CD4-positive, CD25-positive, alpha-beta regulatory T cell (primary cell): ENCODE measurements around the gene RET. TPM values are rescaled to one million over a fixed set of nuclear protein-coding genes. Genes with fewer than 3 reads are reported as not detected.
A peak's percentile ranks its signal among the peaks of the same experiment; 100 is the strongest.

Experiments
- ATAC-seq, 2 donors: fragments of 150-1000 bp; cut with Tn5 transposase; one replicate each; pipeline ENCODE4 v1.10.0; 2021; ENCODE audit warnings: low read depth in 2 of 2, moderate number of reproducible peaks in 2 of 2, moderate library complexity in 1 of 2
- DNase-seq, 3 donors: peaks; one replicate each; pipeline versions ENCODE4 v3.0.0 to v3.0.0-alpha.2; 2012 to 2022; ENCODE audit warnings: mixed read lengths in 1 of 3
- H3K27ac ChIP-seq: one replicate; pipeline ENCODE4 v1.7.0; 2013; ENCODE audit warnings: mild to moderate bottlenecking, low read length; ENCODE audit not compliant: insufficient read depth, poor library complexity, severe bottlenecking
- H3K27me3 ChIP-seq: one replicate; pipeline ENCODE4 v1.7.0; 2013; ENCODE audit warnings: low read length; ENCODE audit not compliant: control insufficient read depth, insufficient read depth
- H3K36me3 ChIP-seq: one replicate; pipeline ENCODE4 v1.7.0; 2013; ENCODE audit warnings: mild to moderate bottlenecking, low read length, moderate library complexity; ENCODE audit not compliant: control insufficient read depth, insufficient read depth
- H3K4me1 ChIP-seq: 2 replicates; pipeline ENCODE4 v1.7.0; 2013; ENCODE audit warnings: mild to moderate bottlenecking, low read length; ENCODE audit not compliant: insufficient read depth, control insufficient read depth, poor library complexity, severe bottlenecking
- H3K4me3 ChIP-seq: one replicate; pipeline ENCODE4 v1.7.0; 2013; ENCODE audit warnings: low read depth, mild to moderate bottlenecking, low read length, moderate library complexity
- H3K9me3 ChIP-seq, 2 experiments: 1 replicate in 1 of 2; 2 replicates in 1 of 2; pipeline ENCODE4 v1.7.0; 2013; ENCODE audit warnings: low read length in 2 of 2, mild to moderate bottlenecking in 1 of 2, moderate library complexity in 1 of 2; ENCODE audit not compliant: control insufficient read depth in 2 of 2
- H3K27ac Mint-ChIP-seq, 3 donors: one replicate each; pipeline ENCODE4 v1.8.0; 2020 to 2022; ENCODE audit warnings: mild to moderate bottlenecking in 3 of 3, mixed read lengths in 3 of 3, moderate library complexity in 2 of 3
- H3K27me3 Mint-ChIP-seq: one replicate; pipeline ENCODE4 v1.8.0; 2022; ENCODE audit warnings: mild to moderate bottlenecking, mixed read lengths
- H3K36me3 Mint-ChIP-seq: one replicate; pipeline ENCODE4 v1.8.0; 2020; ENCODE audit warnings: mixed read lengths
- H3K4me1 Mint-ChIP-seq, 4 donors: one replicate each; pipeline ENCODE4 v1.8.0; 2020 to 2022; ENCODE audit warnings: mixed read lengths in 4 of 4, mild to moderate bottlenecking in 1 of 4
- H3K4me3 Mint-ChIP-seq, 4 donors: one replicate each; pipeline ENCODE4 v1.8.0; 2020 to 2022; ENCODE audit warnings: mild to moderate bottlenecking in 4 of 4, mixed read lengths in 4 of 4, moderate library complexity in 3 of 4
- H3K9me3 Mint-ChIP-seq, 7 donors: one replicate each; pipeline ENCODE4 v1.8.0; 2020 to 2022; ENCODE audit warnings: mixed read lengths in 7 of 7, mild to moderate bottlenecking in 3 of 7, moderate library complexity in 2 of 7
- polyA plus RNA-seq, 4 donors: library from polyadenylated mRNA; unstranded; fragments of 300-500 nt; fragmentation: Illumina TruSeq; gene quantifications; one replicate each; pipeline ENCODE4 v1.2.3, GENCODE V29; 2021
- total RNA-seq: library from RNA; stranded (reverse); gene quantifications from one replicate; pipeline ENCODE4 v1.2.3, GENCODE V29; 2022

RET gene
- total and polyA plus RNA-seq, 5 donors from 2014 or later: 0.37 TPM; not detected in 4

GRCh38 chr10:43124094-43124521 is 47.2 kb downstream of the RET start:
- Mint-ChIP-seq H3K4me1 (peaks cover 17 to 57% (median 33%) of the 10 kb centered on the region in 4 donors), H3K4me3 (no peak overlapping the region), H3K27ac (peak overlapping the region in 2 of 3 donors; percentile 31 to 38), H3K27me3 (no peaks in the 10 kb centered on the region), H3K9me3 (no peaks in the 10 kb centered on the region), H3K36me3 (no peaks in the 10 kb centered on the region)
- DNase-seq (no peak), ATAC-seq (no peak)
- Histone ChIP-seq H3K4me1 (peaks cover 46% of the 10 kb centered on the region), H3K36me3 (no peaks in the 10 kb centered on the region), H3K4me3 (no peak overlapping the region), H3K27me3 (no peaks in the 10 kb centered on the region), H3K27ac (no peak overlapping the region), H3K9me3 (no peaks in the 10 kb centered on the region)

- Histone ChIP-seq H3K27ac (no peak overlapping the region), H3K4me3 (no peak overlapping the region), H3K36me3 (no peaks in the 10 kb centered on the region), H3K27me3 (no peaks in the 10 kb centered on the region), H3K4me1 (peaks cover 42% of the 10 kb centered on the region), H3K9me3 (no peaks in the 10 kb centered on the region)
- Mint-ChIP-seq H3K9me3 (no peaks in the 10 kb centered on the region), H3K36me3 (no peaks in the 10 kb centered on the region), H3K4me3 (no peak overlapping the region), H3K27ac (peak overlapping the region in 2 of 3 donors; percentile 62 to 73), H3K4me1 (peaks cover 17 to 60% (median 35%) of the 10 kb centered on the region in 4 donors), H3K27me3 (no peaks in the 10 kb centered on the region)
- ATAC-seq (no peak), DNase-seq (no peak)
Observed at GRCh38 chr10:43124574-43125273, 47.9 kb downstream of the RET start.

- DNase-seq: no peak
- H3K36me3 ChIP-seq: no peaks in the 10 kb centered on the region
- H3K36me3 Mint-ChIP-seq: no peaks in the 10 kb centered on the region
- no peaks in the 10 kb centered on the region for H3K27me3 Mint-ChIP-seq
- no peaks in the 10 kb centered on the region for H3K9me3 Mint-ChIP-seq
- no peak overlapping the region for H3K27ac ChIP-seq
- H3K27me3 ChIP-seq: no peaks in the 10 kb centered on the region
- ATAC-seq: no peak
- H3K9me3 ChIP-seq: no peaks in the 10 kb centered on the region
- peaks cover 17 to 54% (median 32%) of the 10 kb centered on the region in 4 donors for H3K4me1 Mint-ChIP-seq
- H3K4me3 ChIP-seq: no peak overlapping the region
- peak overlapping the region in 2 of 3 donors; percentile 62 to 73 for H3K27ac Mint-ChIP-seq
- H3K4me3 Mint-ChIP-seq: peak overlapping the region in 1 of 4 donors; percentile 16
- H3K4me1 ChIP-seq: peaks cover 36% of the 10 kb centered on the region
Observed at GRCh38 chr10:43125274-43125845, 48.5 kb downstream of the RET start.

DNA sequence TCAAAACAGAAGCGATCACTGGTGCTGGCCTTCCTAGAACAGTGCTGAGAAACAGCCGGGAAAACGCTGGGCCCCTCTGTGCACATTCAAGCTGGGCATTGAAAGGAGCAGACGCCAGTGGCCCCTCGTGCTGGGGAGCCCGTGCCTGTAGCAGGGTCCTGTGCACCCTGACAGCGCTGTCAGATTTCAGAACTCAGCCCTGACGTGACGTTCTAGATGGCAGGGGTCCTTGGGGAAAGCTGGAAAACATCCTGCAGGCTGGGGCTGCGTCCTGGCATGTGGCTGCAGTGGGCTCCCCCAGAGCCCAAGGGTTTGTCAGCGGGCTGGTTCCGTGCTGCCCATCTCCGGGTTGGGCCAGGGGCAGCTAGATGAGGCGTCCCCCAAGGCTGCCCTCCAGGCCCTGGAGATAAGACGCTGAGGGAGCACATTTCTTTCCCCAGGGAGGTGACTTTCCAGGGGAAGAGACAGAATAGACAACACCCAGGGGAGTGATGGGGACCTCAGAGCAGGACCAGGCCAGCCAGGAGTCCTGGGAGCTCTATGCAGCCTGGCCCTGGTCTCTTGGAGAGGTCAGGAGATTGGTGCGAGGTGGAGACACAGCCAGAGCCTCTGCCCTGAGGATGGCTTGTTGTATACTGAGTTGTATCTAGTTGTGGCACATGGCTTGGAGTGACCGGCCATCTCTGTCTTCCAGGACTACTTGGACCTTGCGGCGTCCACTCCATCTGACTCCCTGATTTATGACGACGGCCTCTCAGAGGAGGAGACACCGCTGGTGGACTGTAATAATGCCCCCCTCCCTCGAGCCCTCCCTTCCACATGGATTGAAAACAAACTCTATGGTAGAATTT is 49.2 kb downstream of the RET start:
- no peak overlapping the region for H3K4me3 ChIP-seq
- peak overlapping the region; percentile 26 for H3K27ac ChIP-seq
- H3K4me3 Mint-ChIP-seq: peak overlapping the region in 1 of 4 donors; percentile 57
- peaks cover 13 to 46% (median 25%) of the 10 kb centered on the region in 4 donors for H3K4me1 Mint-ChIP-seq
- H3K9me3 Mint-ChIP-seq: no peaks in the 10 kb centered on the region
- H3K9me3 ChIP-seq: no peaks in the 10 kb centered on the region
- H3K27me3 Mint-ChIP-seq: no peaks in the 10 kb centered on the region
- ATAC-seq (no peak), DNase-seq (no peak)
- no peaks in the 10 kb centered on the region for H3K36me3 Mint-ChIP-seq
- H3K27me3 ChIP-seq: no peaks in the 10 kb centered on the region
- no peaks in the 10 kb centered on the region for H3K36me3 ChIP-seq
- peaks cover 28% of the 10 kb centered on the region for H3K4me1 ChIP-seq
- peak overlapping the region; percentile 63 to 98 (median 83) for H3K27ac Mint-ChIP-seq

DNA sequence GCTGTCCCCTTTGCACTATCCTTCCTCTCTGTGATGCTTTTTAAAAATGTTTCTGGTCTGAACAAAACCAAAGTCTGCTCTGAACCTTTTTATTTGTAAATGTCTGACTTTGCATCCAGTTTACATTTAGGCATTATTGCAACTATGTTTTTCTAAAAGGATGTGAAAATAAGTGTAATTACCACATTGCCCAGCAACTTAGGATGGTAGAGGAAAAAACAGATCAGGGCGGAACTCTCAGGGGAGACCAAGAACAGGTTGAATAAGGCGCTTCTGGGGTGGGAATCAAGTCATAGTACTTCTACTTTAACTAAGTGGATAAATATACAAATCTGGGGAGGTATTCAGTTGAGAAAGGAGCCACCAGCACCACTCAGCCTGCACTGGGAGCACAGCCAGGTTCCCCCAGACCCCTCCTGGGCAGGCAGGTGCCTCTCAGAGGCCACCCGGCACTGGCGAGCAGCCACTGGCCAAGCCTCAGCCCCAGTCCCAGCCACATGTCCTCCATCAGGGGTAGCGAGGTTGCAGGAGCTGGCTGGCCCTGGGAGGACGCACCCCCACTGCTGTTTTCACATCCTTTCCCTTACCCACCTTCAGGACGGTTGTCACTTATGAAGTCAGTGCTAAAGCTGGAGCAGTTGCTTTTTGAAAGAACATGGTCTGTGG is 50.0 kb downstream of the RET start:
- Histone ChIP-seq H3K4me1 (peaks cover 20% of the 10 kb centered on the region), H3K36me3 (no peaks in the 10 kb centered on the region), H3K27me3 (no peaks in the 10 kb centered on the region), H3K9me3 (no peaks in the 10 kb centered on the region), H3K4me3 (peak overlapping the region; percentile 48), H3K27ac (peak overlapping the region; percentile 26)
- H3K27me3 Mint-ChIP-seq: no peaks in the 10 kb centered on the region
- H3K27ac Mint-ChIP-seq: peak overlapping the region; percentile 63 to 98 (median 83)
- H3K4me3 Mint-ChIP-seq: peak overlapping the region; percentile 37 to 78 (median 56)
- ATAC-seq (no peak), DNase-seq (peak in 1 of 3 donors; percentile 56)
- H3K9me3 Mint-ChIP-seq: no peaks in the 10 kb centered on the region
- peaks cover 5 to 38% (median 19%) of the 10 kb centered on the region in 4 donors for H3K4me1 Mint-ChIP-seq
- H3K36me3 Mint-ChIP-seq: no peaks in the 10 kb centered on the region

DNA sequence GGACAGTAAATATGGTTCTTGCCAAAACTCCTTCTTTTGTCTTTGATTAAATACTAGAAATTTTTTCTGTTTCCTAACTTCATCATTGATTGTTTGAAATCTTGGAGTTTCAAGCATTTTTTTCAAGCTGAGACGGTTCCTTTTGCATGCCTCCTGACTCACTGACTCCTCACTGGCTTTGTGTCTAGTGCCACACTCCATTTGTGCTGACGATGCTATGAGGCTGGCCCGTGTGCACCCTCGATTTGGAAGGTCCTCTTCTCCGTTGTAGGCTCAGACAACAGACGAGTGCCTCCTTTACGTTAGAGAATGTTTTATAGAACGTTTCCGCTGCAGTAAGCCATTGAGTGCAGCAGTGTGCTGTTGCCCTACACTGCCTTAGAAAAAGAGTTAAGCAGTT is 50.6 kb downstream of the RET start:
- H3K9me3 Mint-ChIP-seq: no peaks in the 10 kb centered on the region
- H3K4me3 Mint-ChIP-seq: peak overlapping the region in 1 of 4 donors; percentile 5
- no peaks in the 10 kb centered on the region for H3K36me3 Mint-ChIP-seq
- peak overlapping the region; percentile 18 to 63 (median 23) for H3K27ac Mint-ChIP-seq
- no peak for ATAC-seq
- Histone ChIP-seq H3K9me3 (no peaks in the 10 kb centered on the region), H3K36me3 (no peaks in the 10 kb centered on the region), H3K4me1 (peaks cover 15% of the 10 kb centered on the region), H3K27me3 (no peaks in the 10 kb centered on the region), H3K27ac (no peak overlapping the region), H3K4me3 (no peak overlapping the region)
- no peaks in the 10 kb centered on the region for H3K27me3 Mint-ChIP-seq
- no peak for DNase-seq
- H3K4me1 Mint-ChIP-seq: peaks cover 4 to 33% (median 16%) of the 10 kb centered on the region in 4 donors

GRCh38 chr10:43128331-43128730 is 51.5 kb downstream of the RET start:
- H3K36me3 ChIP-seq: no peaks in the 10 kb centered on the region
- no peak for ATAC-seq

More at GRCh38 chr10:43128331-43128730, 51.5 kb downstream of the RET start:
- Histone ChIP-seq H3K27me3 (no peaks in the 10 kb centered on the region), H3K27ac (no peak overlapping the region), H3K4me3 (no peak overlapping the region), H3K9me3 (no peaks in the 10 kb centered on the region), H3K4me1 (peaks cover 14% of the 10 kb centered on the region)
- Mint-ChIP-seq H3K9me3 (no peaks in the 10 kb centered on the region), H3K36me3 (no peaks in the 10 kb centered on the region), H3K27me3 (no peaks in the 10 kb centered on the region), H3K4me1 (peaks cover 4 to 33% (median 11%) of the 10 kb centered on the region in 4 donors), H3K27ac (no peak overlapping the region), H3K4me3 (no peak overlapping the region)
- no peak for DNase-seq
